Activated CD4-positive, alpha-beta T cell treated with anti-CD3 and anti-CD28 coated beads, Interleukin-2, amount 10 ng/mL, durations not matched to agents 7 days and 5 days (primary cell): ENCODE results near the gene LOXL4. TPM values are rescaled to one million over a fixed set of nuclear protein-coding genes. Genes with fewer than 3 reads are reported as not detected.

Experiments used
- CTCF ChIA-PET: fragments of 350-600 bp; sonication (Branson Sonifier 250); formaldehyde crosslinking; loops from one replicate; lab custom pipeline; 2021; ENCODE audit warnings: antibody characterized with exemption; lab: Charles Lee
- POLR2A ChIA-PET: fragments of 350-600 bp; sonication (Branson Sonifier 250); formaldehyde crosslinking; loops from one replicate; lab custom pipeline; 2021; ENCODE audit warnings: antibody characterized with exemption; lab: Charles Lee
- DNase-seq: peaks from one replicate; pipeline ENCODE4 v3.0.0-alpha.2; 2020
- H3K27ac Mint-ChIP-seq: one replicate; pipeline ENCODE4 v1.8.0; 2021; ENCODE audit warnings: mild to moderate bottlenecking, moderate library complexity, mixed read lengths
- H3K27me3 Mint-ChIP-seq: one replicate; pipeline ENCODE4 v1.8.0; 2021; ENCODE audit warnings: mixed read lengths
- H3K36me3 Mint-ChIP-seq: one replicate; pipeline ENCODE4 v1.8.0; 2021; ENCODE audit warnings: low read depth, mixed read lengths
- H3K4me1 Mint-ChIP-seq: one replicate; pipeline ENCODE4 v1.8.0; 2021; ENCODE audit warnings: mixed read lengths
- H3K4me3 Mint-ChIP-seq: one replicate; pipeline ENCODE4 v1.8.0; 2021; ENCODE audit warnings: mild to moderate bottlenecking, moderate library complexity, mixed read lengths
- H3K9me3 Mint-ChIP-seq: one replicate; pipeline ENCODE4 v1.8.0; 2021; ENCODE audit warnings: mixed read lengths
- total RNA-seq, 2 experiments: library from RNA; stranded (reverse); gene quantifications; one replicate each; pipeline ENCODE4 v1.2.3, GENCODE V29; 2021

LOXL4 gene
- total RNA-seq, 2 experiments from 2014 or later, result not detected

GRCh38 chr10:98289802-98290209 is 21.8 kb upstream of the LOXL4 start:
- ChIA-PET POLR2A (no interaction called here), CTCF (interaction anchor here (1.2 kb wide), 1 partner anchor 20 kb away, joined by 3 read pairs; no protein-coding TSS in a partner anchor)
- H3K27me3 Mint-ChIP-seq, result peaks cover 12% of the 10 kb centered on the region
- no peaks in the 10 kb centered on the region for H3K4me1 Mint-ChIP-seq
- DNase-seq, result no peak
- no peaks in the 10 kb centered on the region for H3K36me3 Mint-ChIP-seq
- no peak overlapping the region for H3K4me3 Mint-ChIP-seq
- no peak overlapping the region for H3K27ac Mint-ChIP-seq
- H3K9me3 Mint-ChIP-seq, result no peaks in the 10 kb centered on the region

- POLR2A ChIA-PET, result no interaction called here
- Mint-ChIP-seq H3K27me3 (peaks cover 21% of the 10 kb centered on the region), H3K27ac (no peak overlapping the region), H3K4me3 (no peak overlapping the region), H3K9me3 (no peaks in the 10 kb centered on the region), H3K36me3 (no peaks in the 10 kb centered on the region), H3K4me1 (no peaks in the 10 kb centered on the region)
- CTCF ChIA-PET, result no interaction called here
- no peak for DNase-seq
These were observed 19.3 kb upstream of the LOXL4 start for GRCh38 chr10:98287321-98287720.

GRCh38 chr10:98286419-98286818 is 18.4 kb upstream of the LOXL4 start:
- POLR2A ChIA-PET, result no interaction called here
- CTCF ChIA-PET, result no interaction called here

GRCh38 chr10:98285416-98285815 is 17.4 kb upstream of the LOXL4 start:
- POLR2A ChIA-PET, result no interaction called here
- H3K4me3 Mint-ChIP-seq, result no peak overlapping the region
- peaks cover 30% of the 10 kb centered on the region for H3K27me3 Mint-ChIP-seq
- CTCF ChIA-PET, result no interaction called here
- H3K4me1 Mint-ChIP-seq, result no peaks in the 10 kb centered on the region
- no peak overlapping the region for H3K27ac Mint-ChIP-seq
- H3K9me3 Mint-ChIP-seq, result no peaks in the 10 kb centered on the region
- no peak for DNase-seq
- H3K36me3 Mint-ChIP-seq, result no peaks in the 10 kb centered on the region

More at GRCh38 chr10:98286419-98286818, 18.4 kb upstream of the LOXL4 start:
- H3K27ac Mint-ChIP-seq, result no peak overlapping the region
- H3K4me3 Mint-ChIP-seq, result no peak overlapping the region
- no peaks in the 10 kb centered on the region for H3K4me1 Mint-ChIP-seq
- DNase-seq, result no peak
- H3K36me3 Mint-ChIP-seq, result no peaks in the 10 kb centered on the region
- no peaks in the 10 kb centered on the region for H3K9me3 Mint-ChIP-seq
- H3K27me3 Mint-ChIP-seq, result peaks cover 24% of the 10 kb centered on the region

- ChIA-PET CTCF (no interaction called here), POLR2A (no interaction called here)
- no peaks in the 10 kb centered on the region for H3K9me3 Mint-ChIP-seq
- no peak overlapping the region for H3K27ac Mint-ChIP-seq
- H3K27me3 Mint-ChIP-seq, result peaks cover 30% of the 10 kb centered on the region
- H3K36me3 Mint-ChIP-seq, result no peaks in the 10 kb centered on the region
- DNase-seq, result no peak
- H3K4me1 Mint-ChIP-seq, result no peaks in the 10 kb centered on the region
- no peak overlapping the region for H3K4me3 Mint-ChIP-seq
These were observed 8.3 kb upstream of the LOXL4 start for GRCh38 chr10:98276311-98276710.

GRCh38 chr10:98274562-98274961 is 6.6 kb upstream of the LOXL4 start:
- CTCF ChIA-PET, result no interaction called here
- POLR2A ChIA-PET, result no interaction called here
- peaks cover 28% of the 10 kb centered on the region for H3K27me3 Mint-ChIP-seq
- no peak for DNase-seq
- no peaks in the 10 kb centered on the region for H3K9me3 Mint-ChIP-seq
- H3K27ac Mint-ChIP-seq, result no peak overlapping the region
- H3K36me3 Mint-ChIP-seq, result no peaks in the 10 kb centered on the region
- no peaks in the 10 kb centered on the region for H3K4me1 Mint-ChIP-seq
- no peak overlapping the region for H3K4me3 Mint-ChIP-seq

- Mint-ChIP-seq H3K27me3 (peaks cover 31% of the 10 kb centered on the region), H3K4me1 (no peaks in the 10 kb centered on the region), H3K36me3 (no peaks in the 10 kb centered on the region), H3K9me3 (no peaks in the 10 kb centered on the region), H3K27ac (no peak overlapping the region), H3K4me3 (no peak overlapping the region)
- CTCF ChIA-PET, result no interaction called here
- DNase-seq, result no peak
- POLR2A ChIA-PET, result no interaction called here
These were observed 5.3 kb upstream of the LOXL4 start for GRCh38 chr10:98273057-98273850.

GRCh38 chr10:98272656-98273055 is 4.7 kb upstream of the LOXL4 start:
- no peak for DNase-seq
- Mint-ChIP-seq H3K4me1 (no peaks in the 10 kb centered on the region), H3K4me3 (no peak overlapping the region), H3K9me3 (no peaks in the 10 kb centered on the region), H3K27me3 (peaks cover 31% of the 10 kb centered on the region), H3K27ac (no peak overlapping the region), H3K36me3 (no peaks in the 10 kb centered on the region)
- ChIA-PET CTCF (no interaction called here), POLR2A (no interaction called here)

- Mint-ChIP-seq H3K27me3 (peaks cover 34% of the 10 kb centered on the region), H3K4me3 (no peak overlapping the region), H3K9me3 (no peaks in the 10 kb centered on the region), H3K36me3 (no peaks in the 10 kb centered on the region), H3K4me1 (no peaks in the 10 kb centered on the region), H3K27ac (no peak overlapping the region)
- ChIA-PET POLR2A (no interaction called here), CTCF (no interaction called here)
- no peak for DNase-seq
These were observed 4.3 kb upstream of the LOXL4 start for GRCh38 chr10:98272245-98272644.

GRCh38 chr10:98270786-98271185 is 2.8 kb upstream of the LOXL4 start:
- ChIA-PET POLR2A (no interaction called here), CTCF (no interaction called here)
- no peaks in the 10 kb centered on the region for H3K9me3 Mint-ChIP-seq
- H3K4me3 Mint-ChIP-seq, result no peak overlapping the region
- no peaks in the 10 kb centered on the region for H3K36me3 Mint-ChIP-seq
- no peak overlapping the region for H3K27ac Mint-ChIP-seq
- no peak for DNase-seq
- H3K4me1 Mint-ChIP-seq, result no peaks in the 10 kb centered on the region
- H3K27me3 Mint-ChIP-seq, result peaks cover 44% of the 10 kb centered on the region

GRCh38 chr10:98270073-98270740 is 2.2 kb upstream of the LOXL4 start:
- POLR2A ChIA-PET, result no interaction called here

GRCh38 chr10:98269435-98269912 is 1.5 kb upstream of the LOXL4 start:
- CTCF ChIA-PET, result no interaction called here
- DNase-seq, result no peak
- H3K36me3 Mint-ChIP-seq, result no peaks in the 10 kb centered on the region
- H3K4me1 Mint-ChIP-seq, result no peaks in the 10 kb centered on the region
- no peak overlapping the region for H3K27ac Mint-ChIP-seq
- POLR2A ChIA-PET, result no interaction called here
- peaks cover 46% of the 10 kb centered on the region for H3K27me3 Mint-ChIP-seq
- no peak overlapping the region for H3K4me3 Mint-ChIP-seq
- H3K9me3 Mint-ChIP-seq, result no peaks in the 10 kb centered on the region

More at GRCh38 chr10:98270073-98270740, 2.2 kb upstream of the LOXL4 start:
- no peaks in the 10 kb centered on the region for H3K9me3 Mint-ChIP-seq
- H3K36me3 Mint-ChIP-seq, result no peaks in the 10 kb centered on the region
- no peak for DNase-seq
- H3K27me3 Mint-ChIP-seq, result peaks cover 46% of the 10 kb centered on the region
- H3K27ac Mint-ChIP-seq, result no peak overlapping the region
- H3K4me1 Mint-ChIP-seq, result no peaks in the 10 kb centered on the region
- CTCF ChIA-PET, result no interaction called here
- H3K4me3 Mint-ChIP-seq, result no peak overlapping the region

GRCh38 chr10:98268694-98269431 is 869 bp upstream of the LOXL4 start:
- ChIA-PET POLR2A (no interaction called here), CTCF (interaction anchor here (0.6 kb wide), 1 partner anchor 543 kb away, joined by 5 read pairs; no protein-coding TSS in a partner anchor)
- Mint-ChIP-seq H3K27ac (no peak overlapping the region), H3K27me3 (peaks cover 46% of the 10 kb centered on the region), H3K9me3 (no peaks in the 10 kb centered on the region), H3K4me3 (no peak overlapping the region), H3K4me1 (no peaks in the 10 kb centered on the region), H3K36me3 (no peaks in the 10 kb centered on the region)
- DNase-seq, result no peak
